Hematopoietic multipotent progenitor cell (in vitro differentiated cells): ENCODE results near the gene IL24. TPM values are rescaled to one million over a fixed set of nuclear protein-coding genes. Genes with fewer than 3 reads are reported as not detected.
"Not testable (repeated sequence)": the region's sequence is repeated elsewhere in the genome, so short reads cannot be mapped to it uniquely, and the experiment has no call there.

Source experiments
- DNase-seq, 3 donors: peaks; one replicate each; pipeline ENCODE4 v3.0.0-alpha.2; 2011 to 2015; ENCODE audit warnings: low read depth in 2 of 3, low spot score in 2 of 3
- total RNA-seq: library from RNA; depleted of rRNA; stranded (reverse); fragments of >200 nt; gene quantifications from one replicate; pipeline ENCODE4 v1.2.3, GENCODE V29; 2012

IL24 gene
- total RNA-seq, 1 donor: not detected

- DNase-seq: peak; percentile 40 to 93 (median 74)
Measured at GRCh38 chr1:206923009-206923960, 26.0 kb downstream of the IL24 start.

DNA sequence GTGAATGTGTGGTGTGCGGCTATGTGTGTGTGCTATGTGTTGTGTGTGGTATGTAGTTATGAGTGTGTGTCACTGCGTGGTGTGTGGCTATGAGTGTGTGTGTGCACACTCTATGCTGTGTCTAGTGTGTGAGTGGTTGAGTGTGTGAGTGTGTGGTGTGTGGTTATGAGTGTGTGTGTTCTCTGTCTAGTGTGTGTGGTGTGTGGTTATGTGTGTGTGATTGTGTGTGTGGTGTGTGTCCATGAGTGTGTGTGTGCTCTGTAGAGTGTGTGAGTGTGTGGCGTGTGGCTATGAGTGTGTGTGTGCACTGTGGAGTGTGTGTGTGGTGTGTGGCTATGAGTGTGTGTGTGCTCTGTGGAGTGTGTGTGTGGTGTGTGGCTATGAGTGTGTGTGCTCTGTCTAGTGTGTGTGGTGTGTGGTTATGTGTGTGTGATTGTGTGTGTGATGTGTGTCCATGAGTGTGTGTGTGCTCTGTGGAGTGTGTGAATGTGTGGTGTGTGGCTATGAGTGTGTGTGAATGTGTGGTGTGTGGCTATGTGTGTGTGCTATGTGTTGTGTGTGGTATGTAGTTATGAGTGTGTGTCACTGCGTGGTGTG, 26.8 kb downstream of the IL24 start:
- not testable (repeated sequence) for DNase-seq

DNA sequence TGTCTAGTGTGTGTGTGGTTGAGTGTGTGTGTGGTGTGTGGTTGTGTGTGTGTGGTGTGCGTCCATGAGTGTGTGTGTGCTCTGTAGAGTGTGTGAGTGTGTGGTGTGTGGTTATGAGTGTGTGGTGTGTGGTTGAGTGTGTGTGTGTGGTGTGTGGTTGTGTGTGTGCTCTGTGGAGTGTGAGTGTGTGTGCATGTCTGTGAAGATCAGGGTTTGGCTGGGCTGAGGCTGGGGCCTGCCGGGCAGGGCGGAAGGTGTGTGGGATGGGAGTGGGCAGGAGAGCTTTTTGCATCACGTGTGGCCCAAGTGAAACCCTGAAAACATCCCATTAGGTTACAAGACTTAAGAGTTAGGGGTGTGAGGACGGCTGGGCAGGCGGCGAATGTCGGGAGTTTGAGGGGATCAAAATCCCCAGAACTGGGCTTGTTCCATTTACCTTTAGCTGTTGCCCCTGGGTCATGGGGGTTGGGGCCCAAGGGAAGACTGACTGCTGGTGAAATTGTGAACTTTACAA, 27.4 kb downstream of the IL24 start:
- no peak for DNase-seq

DNA sequence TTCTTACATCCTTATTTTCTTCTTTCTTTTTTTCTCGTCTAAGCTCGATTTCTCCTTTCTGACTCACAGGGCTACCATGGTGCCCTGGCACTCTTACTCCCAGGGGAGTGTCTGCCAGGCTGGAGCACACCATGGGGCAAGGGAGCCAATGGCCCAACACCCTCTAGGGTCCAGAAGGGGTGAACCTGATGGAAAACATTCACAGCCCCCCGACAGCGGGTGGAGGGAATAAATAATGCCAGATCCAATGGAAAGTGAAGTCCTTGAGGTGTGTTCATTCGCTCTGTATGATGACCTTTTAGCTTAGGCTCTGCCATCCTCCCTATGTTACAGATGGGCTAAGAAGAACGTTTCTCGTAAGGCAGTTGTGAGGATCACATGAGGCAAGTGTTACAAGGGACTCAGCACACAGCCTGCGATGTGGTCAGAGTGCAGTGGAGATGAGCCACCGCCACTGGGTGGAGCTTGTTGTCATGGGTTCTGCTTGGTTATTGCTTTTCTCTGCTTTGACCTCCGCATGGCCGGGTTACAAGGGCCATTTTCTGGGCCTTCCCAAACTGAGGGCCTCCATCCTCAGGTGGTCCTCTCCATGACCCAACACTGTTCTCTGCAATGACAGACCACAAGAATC, 28.0 kb downstream of the IL24 start:
- no peak for DNase-seq

DNA sequence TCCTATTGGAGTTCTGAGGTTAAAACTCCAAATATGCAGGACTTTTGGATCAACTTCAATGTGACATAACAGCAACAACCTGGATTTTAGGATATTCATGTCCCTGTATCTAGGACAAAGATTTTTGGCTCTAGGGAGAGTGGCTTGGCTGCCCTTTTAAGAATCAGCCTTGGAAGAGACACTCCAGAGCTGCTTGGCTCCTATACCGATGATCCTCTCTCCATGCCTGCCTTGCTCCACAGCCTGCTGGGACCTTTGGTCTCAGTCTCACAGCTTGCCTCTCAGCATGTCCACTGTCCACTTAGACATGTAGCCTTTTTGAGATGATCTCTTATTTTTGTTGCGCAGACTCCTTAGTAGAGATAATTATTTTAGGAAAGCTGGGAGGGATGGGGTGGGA, 29.0 kb downstream of the IL24 start:
- DNase-seq: no peak

- DNase-seq: no peak
Measured at GRCh38 chr1:206929524-206929923, 32.3 kb downstream of the IL24 start.

DNA sequence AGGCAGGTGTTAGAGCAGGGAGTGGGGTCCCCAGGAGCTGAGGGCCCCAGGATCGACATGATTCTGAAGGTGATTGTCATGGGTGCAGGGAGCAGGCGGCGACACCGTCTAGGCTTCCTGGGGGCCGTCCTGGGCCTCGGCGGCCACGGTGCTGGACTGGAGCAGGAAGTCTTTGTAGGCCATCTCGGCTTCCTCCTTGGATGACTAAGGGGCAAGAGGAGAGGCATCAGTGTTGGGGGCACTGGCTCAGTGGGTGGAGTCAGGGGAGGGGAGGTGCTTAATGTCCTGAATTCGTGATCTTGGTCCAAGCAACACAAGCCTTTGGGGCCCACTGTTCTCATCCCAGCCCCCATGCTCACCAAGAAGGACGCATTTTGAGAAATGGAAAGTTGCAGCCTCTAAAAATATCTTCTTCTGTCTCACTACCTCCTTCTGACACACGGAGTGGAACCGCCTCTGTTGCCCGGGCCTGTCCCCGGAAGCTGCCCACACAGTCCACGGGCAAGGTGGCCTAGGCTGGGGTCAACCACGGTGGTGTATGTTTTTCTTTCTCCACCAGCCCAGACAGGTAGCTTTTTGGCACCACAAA, 33.1 kb downstream of the IL24 start:
- peak in 1 of 3 donors; percentile 41 for DNase-seq

GRCh38 chr1:206931709-206932108, 34.5 kb downstream of the IL24 start:
- DNase-seq: no peak

GRCh38 chr1:206932177-206932576, 34.9 kb downstream of the IL24 start:
- DNase-seq: no peak

- DNase-seq: peak in 2 of 3 donors; percentile 53 to 58
Measured at GRCh38 chr1:206933333-206933945, 36.2 kb downstream of the IL24 start.

- peak in 2 of 3 donors; percentile 77 to 85 for DNase-seq
Measured at GRCh38 chr1:206935491-206936067, 38.3 kb downstream of the IL24 start.

GRCh38 chr1:206937425-206937824, 40.2 kb downstream of the IL24 start:
- DNase-seq: no peak

DNA sequence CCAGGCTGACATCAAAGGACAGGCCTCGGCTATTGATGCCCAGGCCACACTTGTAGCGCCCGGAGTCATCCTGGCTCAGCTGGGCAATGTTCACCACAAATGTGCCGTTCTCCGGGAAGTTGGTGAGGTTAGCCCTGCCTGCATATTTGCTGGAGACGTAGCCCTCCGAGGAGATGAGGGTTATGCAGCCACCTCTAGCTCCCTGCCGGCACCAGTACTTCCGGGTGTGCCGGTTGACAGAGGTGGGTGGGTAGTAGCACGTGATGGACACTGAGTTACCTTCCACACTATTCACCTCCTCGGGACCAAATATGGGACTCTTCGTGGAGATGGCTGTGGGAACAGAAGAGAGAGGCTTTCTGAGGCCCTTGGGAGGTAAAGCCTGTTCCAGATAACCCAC, 41.9 kb downstream of the IL24 start:
- no peak for DNase-seq

DNA sequence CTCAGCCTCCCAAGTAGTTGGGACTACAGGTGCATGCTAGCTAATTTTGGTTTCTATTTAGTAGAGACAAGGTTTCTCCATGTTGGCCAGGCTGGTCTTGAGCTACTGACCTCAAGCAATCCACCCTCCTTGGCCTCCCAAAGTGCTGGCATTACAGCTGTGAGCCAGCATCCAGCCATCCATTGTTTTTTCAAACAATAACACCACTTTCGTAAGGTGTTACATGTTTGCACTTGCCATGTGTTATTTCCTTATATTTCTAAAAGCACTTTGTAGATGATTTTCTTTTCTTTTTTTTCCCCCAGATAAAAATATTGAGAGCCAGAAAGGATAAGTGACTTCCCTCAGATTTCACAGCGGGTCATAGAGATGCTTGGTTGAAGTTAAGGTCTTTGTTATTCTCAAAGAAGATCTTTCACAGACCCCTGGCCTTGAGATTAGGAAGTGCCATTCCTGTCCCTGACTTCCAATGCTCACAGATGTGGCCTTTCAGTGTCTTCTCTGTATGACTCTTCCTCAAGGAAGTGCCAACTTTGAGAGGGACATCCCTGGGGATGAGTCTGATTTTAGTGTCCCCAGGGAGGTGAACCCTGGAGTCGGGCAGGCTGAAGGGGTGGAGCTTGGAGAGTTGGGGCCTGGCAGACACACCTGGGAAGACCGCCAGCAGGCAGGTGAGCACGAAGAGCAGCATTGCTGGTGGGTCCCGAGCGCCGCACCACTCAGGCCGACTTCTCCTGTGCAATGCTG, 42.8 kb downstream of the IL24 start:
- DNase-seq: no peak

DNA sequence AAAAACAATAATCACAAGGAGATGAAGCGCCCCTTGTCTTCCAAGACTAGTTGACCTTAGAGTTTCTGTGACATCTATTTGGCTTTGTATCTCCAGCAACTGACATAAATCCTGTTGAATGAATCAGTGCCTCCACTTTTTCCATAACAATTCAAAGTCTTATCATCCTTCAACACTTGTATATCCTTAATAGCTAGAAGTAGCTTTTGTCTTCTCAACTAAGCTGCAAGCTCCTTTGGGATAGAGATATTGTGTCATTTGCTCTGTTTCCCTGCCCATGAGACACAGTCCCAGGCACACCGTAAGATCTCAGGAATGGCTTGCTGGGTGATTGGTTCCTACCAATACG, 43.3 kb downstream of the IL24 start:
- no peak for DNase-seq

GRCh38 chr1:206941766-206942418, 44.6 kb downstream of the IL24 start:
- no peak for DNase-seq

- no peak for DNase-seq
Measured at GRCh38 chr1:206944703-206945102, 47.5 kb downstream of the IL24 start.

GRCh38 chr1:206945779-206946178, 48.5 kb downstream of the IL24 start:
- no peak for DNase-seq

GRCh38 chr1:206946261-206946660, 49.0 kb downstream of the IL24 start, which contains the start of gene PIGR:
PIGR (minus strand) TSS chr1:206946466; CDS start chr1:206940531, 5,935 bp downstream.
- no peak for DNase-seq
